ENCODE measurements around the gene ACVR2A. TPM values are rescaled to one million over a fixed set of nuclear protein-coding genes. Genes with fewer than 3 reads are reported as not detected.

Gene ACVR2A
- total and polyA plus RNA-seq, 2 of the 4 experiments (the other 2 are of a cell fraction) = 1.8 to 6.8 TPM

DNA sequence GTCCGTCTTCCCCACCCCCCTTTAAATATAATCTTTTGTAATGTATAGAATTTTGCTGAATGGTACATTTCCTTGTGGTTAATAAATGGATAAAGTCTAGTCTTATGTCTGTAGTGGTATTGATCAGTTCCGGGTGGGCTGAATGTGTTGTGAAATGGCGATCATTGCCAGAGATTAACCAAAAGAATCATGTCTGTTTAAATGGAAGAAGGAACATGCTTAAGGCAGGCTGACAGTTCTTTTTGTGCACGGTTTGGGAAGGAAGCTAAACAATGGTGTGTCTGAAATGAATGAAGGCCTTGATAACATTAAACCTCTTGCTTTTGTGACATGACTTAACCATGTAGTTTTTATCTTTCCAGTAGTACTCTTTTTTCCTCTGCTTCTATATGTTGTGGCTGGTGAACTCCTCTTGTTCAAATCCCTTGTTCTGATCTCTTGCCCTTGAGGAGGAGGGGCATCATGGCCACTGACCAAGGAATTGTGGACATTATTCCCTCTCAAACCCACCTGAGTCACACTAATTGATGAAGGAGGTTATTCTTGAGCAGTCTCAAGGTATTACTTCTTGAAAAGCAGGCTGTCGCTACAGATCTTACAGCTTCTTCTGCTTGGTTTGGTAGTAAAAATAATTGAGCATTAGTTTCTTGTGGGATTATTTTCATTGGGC lies 1.7 kb downstream of the ACVR2A start:
- H3K79me1 ChIP-seq (ENCODE audit: low read depth in 1 of 2, low read length in 2 of 2) = peaks cover 15 to 29% of the 10 kb centered on the region in 2 experiments
- no peak for TF ChIP-seq NFE2L2 (IDR thresholded peaks at IDR 0.05; ENCODE audit: low read depth, low read length)
- TF ChIP-seq CEBPB (IDR thresholded peaks at IDR 0.05; ENCODE audit: low read depth, low read length) = 0 out of 2 replicates have a peak, but pooled peaks have one; percentile 9
- H3K18ac ChIP-seq (ENCODE audit: low read depth, low read length) = no peak overlapping the region
- H3K4ac ChIP-seq (ENCODE audit: low read depth, low read length) = no peak overlapping the region
- no peak overlapping the region for H3K56ac ChIP-seq (ENCODE audit: extremely low read depth, insufficient read depth, low read length)
- no peak overlapping the region for H3K27ac ChIP-seq (ENCODE audit: insufficient read depth, low read length)
- no peaks in the 10 kb centered on the region for H3K36me3 ChIP-seq (ENCODE audit: control insufficient read depth, insufficient read depth, low read length)
- ATAC-seq (ENCODE audit: low read depth) (no peak), DNase-seq (no peak)
- H2BK120ac ChIP-seq (ENCODE audit: low read depth, low read length) = no peak overlapping the region
- ChIA-PET POLR2A (ENCODE audit: unreplicated experiment) (no interaction called here), CTCF (no interaction called here)
- peaks cover 3% of the 10 kb centered on the region; the same call in 1 of the 2 replicates for H3K4me1 ChIP-seq (ENCODE audit: control insufficient read depth, insufficient read depth, low read length)
- WGBS, 2 experiments (ENCODE audit: extremely low coverage in 2 of 2, insufficient read length in 1 of 2) = no CpG with 5 or more reads among the region's 5 CpGs
- H3K9ac ChIP-seq (ENCODE audit: low read depth, low read length) = peak overlapping the region; percentile 64
- intact Hi-C loops (cut with micrococcal nuclease) (loop anchor here (5.0 kb wide), 1 partner anchor 794 kb away; no protein-coding TSS in a partner anchor), dilution Hi-C loops (cut with HindIII; ENCODE audit: low sequenced_read_pairs, unreplicated experiment) (no loop called here), in situ Hi-C loops (cut with MboI; ENCODE audit: low sequenced_read_pairs) (no loop called here)
- H4K91ac ChIP-seq (ENCODE audit: insufficient read depth, low read depth, low read length) = no peak overlapping the region
- peak overlapping the region; percentile 96 for H3K4me3 ChIP-seq (ENCODE audit: insufficient read depth, low read depth, low read length)
- no peak overlapping the region for H2AK5ac ChIP-seq (ENCODE audit: low read depth, low read length)
- H2BK5ac ChIP-seq (ENCODE audit: low read depth, low read length, poor library complexity, severe bottlenecking) = no peak overlapping the region
- no peak overlapping the region for H2AK9ac ChIP-seq (replicated peaks; ENCODE audit: low read depth, low read length, poor library complexity)
- H3K9me1 ChIP-seq (ENCODE audit: insufficient read depth, low read length) = no peaks in the 10 kb centered on the region
- H2AFZ ChIP-seq (replicated peaks; ENCODE audit: low read length, poor library complexity) = no peak overlapping the region
- BruUV-seq (replicated peaks) = no TSS peak
- no peaks in the 10 kb centered on the region for H3K9me3 ChIP-seq (ENCODE audit: control insufficient read depth, insufficient read depth, low read length)
- no peaks in the 10 kb centered on the region for H3K27me3 ChIP-seq (ENCODE audit: control insufficient read depth, insufficient read depth, low read length)
- H3K4me2 ChIP-seq (ENCODE audit: low read depth, low read length) = peak overlapping the region; percentile 78
- H2BK15ac ChIP-seq (ENCODE audit: low read depth, low read length) = no peak overlapping the region
- no peak overlapping the region for H4K8ac ChIP-seq (ENCODE audit: low read depth in 2 of 2, low read length in 2 of 2)
- peak overlapping the region; percentile 66; the same call in 1 of the 2 replicates for H3K23ac ChIP-seq (ENCODE audit: low read depth, low read length)
- no peak overlapping the region for H4K5ac ChIP-seq (ENCODE audit: low read depth, low read length)
- H4K20me1 ChIP-seq (ENCODE audit: insufficient read depth, low read length) = peaks cover 6% of the 10 kb centered on the region; the same call in 1 of the 2 replicates
- no peak overlapping the region for H2BK20ac ChIP-seq (ENCODE audit: low read depth, low read length)
- H3K14ac ChIP-seq (replicated peaks; ENCODE audit: low read depth, low read length) = no peak overlapping the region
